COR-L47 (cell line): Measurements from ENCODE around the gene INO80E.
"Not testable (repeated sequence)": the region's sequence is repeated elsewhere in the genome, so short reads cannot be mapped to it uniquely, and the experiment has no call there.

ENCODE experiments used
- DNase-seq: peaks from one replicate; lab custom pipeline; 2025; lab: John Stamatoyannopoulos, UW

INO80E gene

GRCh38 chr16:29995911-29996765 is at the start of gene INO80E:
Gene INO80E, plus strand, starts transcription at chr16:29996241. Its CDS starts 70 bp downstream, at chr16:29996311.
- DNase-seq: peak; percentile 95

GRCh38 chr16:29947897-29948296 is 48.1 kb upstream of the INO80E start:
- no peak for DNase-seq

- DNase-seq: no peak
These were observed 45.1 kb upstream of the INO80E start for GRCh38 chr16:29950806-29951461.

- DNase-seq: no peak
These were observed 44.2 kb upstream of the INO80E start for GRCh38 chr16:29951625-29952365.

- no peak for DNase-seq
These were observed 37.3 kb upstream of the INO80E start for GRCh38 chr16:29958756-29959155.

GRCh38 chr16:29959293-29959692 is 36.7 kb upstream of the INO80E start:
- DNase-seq: no peak

GRCh38 chr16:29959821-29960220 is 36.2 kb upstream of the INO80E start:
- not testable (repeated sequence) for DNase-seq

- no peak for DNase-seq
These were observed 34.9 kb upstream of the INO80E start for GRCh38 chr16:29961127-29961478.

- peak; percentile 87 for DNase-seq
These were observed 34.3 kb upstream of the INO80E start, which contains the start of gene TMEM219 for GRCh38 chr16:29961479-29962343. Gene TMEM219, plus strand, starts transcription at chr16:29962079. Its CDS starts 1,065 bp downstream, at chr16:29963144.

- DNase-seq: no peak
These were observed 33.6 kb upstream of the INO80E start for GRCh38 chr16:29962344-29962994.

GRCh38 chr16:29963021-29963743 is 32.9 kb upstream of the INO80E start:
- DNase-seq: no peak

GRCh38 chr16:29968205-29968604 is 27.8 kb upstream of the INO80E start:
- no peak for DNase-seq

- no peak for DNase-seq
These were observed 24.7 kb upstream of the INO80E start for GRCh38 chr16:29971304-29971703.

- no peak for DNase-seq
These were observed 23.5 kb upstream of the INO80E start for GRCh38 chr16:29972500-29972899.

- no peak for DNase-seq
These were observed 23.1 kb upstream of the INO80E start for GRCh38 chr16:29972992-29973383.

GRCh38 chr16:29973384-29974246 is 22.4 kb upstream of the INO80E start, which contains the start of gene TAOK2:
Gene TAOK2, plus strand, starts transcription at chr16:29973868. Its CDS starts 3,905 bp downstream, at chr16:29977773.
- DNase-seq: peak; percentile 98

- no peak for DNase-seq
These were observed 21.5 kb upstream of the INO80E start for GRCh38 chr16:29974291-29975133.

GRCh38 chr16:29975134-29975538 is 20.9 kb upstream of the INO80E start:
- DNase-seq: no peak
